SK-N-SH (cell line): ENCODE results near the gene CMTM8. TPM values are rescaled to one million over a fixed set of nuclear protein-coding genes. Genes with fewer than 3 reads are reported as not detected.

Experiments used
- CTCF ChIA-PET: fragments of 300-600, 350-600 bp; formaldehyde crosslinking; extraction: SDS; loops from one replicate; lab custom pipeline; 2021; lab: Yijun Ruan, JAX
- POLR2A ChIA-PET: fragments of 350-600 bp; sonication (Branson Sonifier 250); formaldehyde crosslinking; extraction: SDS; loops from one replicate; lab custom pipeline; 2020; ENCODE audit warnings: antibody characterized with exemption, inconsistent platforms; lab: Yijun Ruan, JAX
- DNase-seq: peaks from one replicate; pipeline ENCODE4 v3.0.0; 2012
- H2AFZ ChIP-seq: fragments of 200-600 bp; sonication (generic); 2 replicates; pipeline ENCODE4 v1.8.1; 2016; ENCODE audit warnings: antibody characterized with exemption, mild to moderate bottlenecking, low read depth
- H3F3A ChIP-seq: fragments of 200-600 bp; sonication (generic); replicated peaks from 2 replicates; pipeline ENCODE3; 2016; ENCODE audit warnings: antibody characterized with exemption, mild to moderate bottlenecking; ENCODE audit not compliant: insufficient read depth
- H3K27ac ChIP-seq, 2 experiments: fragments of 200-500 bp in 1 of 2; fragments of 200-600 bp in 1 of 2; sonication (Bioruptor generic) in 1 of 2; sonication (generic), shearing (Covaris generic) in 1 of 2; 2 replicates each; pipeline versions ENCODE4 v1.5.1 to v1.6.1; 2014 to 2016; ENCODE audit warnings: low read depth in 2 of 2, inconsistent platforms in 1 of 2, low read length in 1 of 2, mild to moderate bottlenecking in 1 of 2, mixed read lengths in 1 of 2
- H3K27me3 ChIP-seq: fragments of 200-600 bp; sonication (generic), shearing (Covaris generic); 2 replicates; pipeline ENCODE4 v1.6.1; 2016; ENCODE audit warnings: mixed run types; ENCODE audit not compliant: insufficient read depth
- H3K36me3 ChIP-seq, 2 experiments: fragments of 200-500 bp in 1 of 2; fragments of 200-600 bp in 1 of 2; sonication (Bioruptor generic) in 1 of 2; sonication (generic) in 1 of 2; replicated peaks in 1 of 2; 2 replicates each; pipeline versions ENCODE3 to v1.5.1; 2014 to 2016; ENCODE audit warnings: low read length in 1 of 2, mild to moderate bottlenecking in 1 of 2; ENCODE audit not compliant: insufficient read depth in 2 of 2, control insufficient read depth in 1 of 2
- H3K4me1 ChIP-seq, 2 experiments: fragments of 200-500 bp in 1 of 2; fragments of 200-600 bp in 1 of 2; sonication (Bioruptor generic) in 1 of 2; sonication (generic), shearing (Covaris generic) in 1 of 2; 2 replicates each; pipeline versions ENCODE4 v1.5.1 to v1.6.1; 2014 to 2016; ENCODE audit warnings: low read depth in 1 of 2, low read length in 1 of 2, mixed run types in 1 of 2; ENCODE audit not compliant: insufficient read depth in 2 of 2, control insufficient read depth in 1 of 2
- H3K4me2 ChIP-seq: fragments of 200-600 bp; sonication (generic), shearing (Covaris generic); 2 replicates; pipeline ENCODE4 v1.6.1; 2017; ENCODE audit warnings: mixed run types
- H3K4me3 ChIP-seq, 2 experiments: fragments of 200-500 bp in 1 of 2; fragments of 200-600 bp in 1 of 2; sonication (Bioruptor generic) in 1 of 2; sonication (generic), shearing (Covaris generic) in 1 of 2; 2 replicates each; pipeline versions ENCODE4 v1.5.1 to v1.8.1; 2014 to 2016; ENCODE audit warnings: low read depth in 2 of 2, inconsistent platforms in 1 of 2, low read length in 1 of 2, mild to moderate bottlenecking in 1 of 2, mixed read lengths in 1 of 2, moderate library complexity in 1 of 2
- H3K79me2 ChIP-seq: fragments of 200-600 bp; sonication (generic); 2 replicates; pipeline ENCODE4 v1.8.1; 2017; ENCODE audit warnings: mild to moderate bottlenecking; ENCODE audit not compliant: insufficient read depth
- H3K9ac ChIP-seq: fragments of 200-600 bp; sonication (generic); 2 replicates; pipeline ENCODE4 v1.6.1; 2017; ENCODE audit warnings: mixed run types
- H3K9me2 ChIP-seq: fragments of 200-600 bp; sonication (generic); 2 replicates; pipeline ENCODE4 v1.6.1; 2017; ENCODE audit warnings: mixed run types
- H3K9me3 ChIP-seq: fragments of 200-600 bp; sonication (generic); 2 replicates; pipeline ENCODE4 v1.6.1; 2017; ENCODE audit warnings: mixed run types, mild to moderate bottlenecking, moderate library complexity
- H4K20me1 ChIP-seq: fragments of 200-600 bp; sonication (generic); 2 replicates; pipeline ENCODE4 v1.6.1; 2017; ENCODE audit warnings: mild to moderate bottlenecking, mixed run types; ENCODE audit not compliant: insufficient read depth
- CHD2 ChIP-seq: fragments of 150-350 bp; IDR thresholded peaks from 2 replicates; pipeline ENCODE4 v1.6.1; 2018; ENCODE audit warnings: low read length; ENCODE audit not compliant: partially characterized antibody
- ELF1 ChIP-seq: IDR thresholded peaks from 2 replicates; pipeline ENCODE4 v1.4.0; 2012
- FOXM1 ChIP-seq: IDR thresholded peaks from 2 replicates; pipeline ENCODE4 v1.4.0; 2012; ENCODE audit warnings: low read depth, mild to moderate bottlenecking
- GATA2 ChIP-seq: sonication (generic); formaldehyde crosslinking; IDR thresholded peaks from 2 replicates; pipeline ENCODE4 v1.5.0; 2020; ENCODE audit warnings: mild to moderate bottlenecking, missing genetic modification reagents
- JUND ChIP-seq: IDR thresholded peaks from 2 replicates; pipeline ENCODE4 v1.4.0; 2012
- MEF2A ChIP-seq: IDR thresholded peaks from 2 replicates; pipeline ENCODE4 v1.4.0; 2012; ENCODE audit warnings: low read depth, borderline replicate concordance
- MXI1 ChIP-seq: IDR thresholded peaks from 2 replicates; pipeline ENCODE4 v1.6.1; 2012; ENCODE audit warnings: mild to moderate bottlenecking, low read depth, low read length, improper control_type of control experiment
- NFIC ChIP-seq: IDR thresholded peaks from 2 replicates; pipeline ENCODE4 v1.4.0; 2012; ENCODE audit warnings: borderline replicate concordance
- NRF1 ChIP-seq: IDR thresholded peaks from 2 replicates; pipeline ENCODE4 v1.6.1; 2012; ENCODE audit warnings: low read depth, mild to moderate bottlenecking, low read length
- POLR2AphosphoS5 ChIP-seq: IDR thresholded peaks from 2 replicates; pipeline ENCODE4 v1.6.1; 2012; ENCODE audit warnings: low read depth, low read length
- RCOR1 ChIP-seq: fragments of 150-350 bp; IDR thresholded peaks from 2 replicates; pipeline ENCODE4 v1.6.1; 2017; ENCODE audit warnings: antibody characterized with exemption, low read length
- REST ChIP-seq: IDR thresholded peaks from 2 replicates; pipeline ENCODE4 v1.6.1; 2012; ENCODE audit warnings: mild to moderate bottlenecking, low read depth, low read length, moderate library complexity
- RFX5 ChIP-seq: IDR thresholded peaks from 2 replicates; pipeline ENCODE4 v1.6.1; 2012; ENCODE audit warnings: mild to moderate bottlenecking, improper control_type of control experiment, low read length
- TCF12 ChIP-seq: IDR thresholded peaks from 2 replicates; pipeline ENCODE4 v1.4.0; 2012
- TEAD4 ChIP-seq: IDR thresholded peaks from 2 replicates; pipeline ENCODE4 v1.4.0; 2012; ENCODE audit warnings: mild to moderate bottlenecking, borderline replicate concordance; ENCODE audit not compliant: insufficient read depth
- WGBS: methylation state at CpG from one replicate; pipeline ENCODE4 v1.1.6; 2017; ENCODE audit warnings: low lambda C conversion rate; 5-methylcytosine and 5-hydroxymethylcytosine counted together
- polyA plus RNA-seq, 3 experiments: library from polyadenylated mRNA; depleted of rRNA; stranded (reverse); fragments of >200 nt; gene quantifications; 2 replicates each; pipeline ENCODE4 v1.2.3, GENCODE V29; 2012
- TF ChIP-seq, protein P1 (sequence below): fragments of 150-350 bp; IDR thresholded peaks from 2 replicates; pipeline ENCODE4 v1.6.1; 2017; ENCODE audit warnings: antibody characterized with exemption, low read length, low read depth, borderline replicate concordance
- TF ChIP-seq, protein P2 (sequence below): IDR thresholded peaks from 2 replicates; pipeline ENCODE4 v1.4.0; 2012; ENCODE audit warnings: low read depth, borderline replicate concordance
- TF ChIP-seq, protein P3 (sequence below): IDR thresholded peaks from 2 replicates; pipeline ENCODE4 v1.4.0; 2012; ENCODE audit warnings: low read depth

Gene CMTM8
- polyA plus RNA-seq, 1 of the 3 experiments (the other 2 are of a cell fraction) = 9.7 TPM

DNA sequence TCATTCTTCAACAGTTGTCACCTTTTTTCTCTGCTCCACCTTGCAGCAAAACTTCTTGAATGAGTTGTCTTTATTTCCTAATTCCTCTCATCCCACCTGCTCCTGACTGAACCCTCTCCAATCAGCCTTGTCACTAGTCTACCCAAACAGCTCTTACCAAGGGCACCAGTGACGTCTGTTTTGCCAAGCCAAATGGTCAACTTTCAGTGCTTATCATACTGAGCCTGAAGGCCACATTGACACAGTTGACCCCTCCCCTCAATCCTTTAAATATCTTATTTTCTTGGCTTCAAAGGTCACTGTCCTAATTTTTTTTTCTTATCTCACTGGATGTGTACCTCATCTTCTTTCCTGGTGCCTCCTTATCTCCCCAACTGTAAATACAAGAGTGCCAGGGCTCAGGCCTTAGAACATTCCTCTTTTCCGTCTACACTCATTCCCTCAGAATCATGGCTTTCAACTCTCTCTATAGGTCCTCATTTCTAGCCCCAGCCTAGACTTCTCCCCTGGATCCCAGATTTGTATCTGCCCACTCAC lies 43.2 kb downstream of the CMTM8 start (continued):
- TF ChIP-seq ELF1 (no peak), FOXM1 (no peak), JUND (no peak)
- TF ChIP-seq, all 33 proteins: peak for 0

- Histone ChIP-seq H3K4me3 (no peak overlapping the region), H4K20me1 (no peaks in the 10 kb centered on the region), H3K27ac (no peak overlapping the region), H3K9ac (no peak overlapping the region), H3K4me2 (no peak overlapping the region), H3K9me2 (no peaks in the 10 kb centered on the region), H2AFZ (no peak overlapping the region), H3K36me3 (no peaks in the 10 kb centered on the region), H3K79me2 (no peaks in the 10 kb centered on the region), H3F3A (no peaks in the 10 kb centered on the region), H3K4me1 (no peaks in the 10 kb centered on the region), H3K27me3 (no peaks in the 10 kb centered on the region), H3K9me3 (no peaks in the 10 kb centered on the region)
- ChIA-PET CTCF (interaction anchor here (1.2 to 2.0 kb wide), 3 partner anchors 11 to 185 kb away, joined by 3 to 7 read pairs (median 3); no protein-coding TSS in a partner anchor), POLR2A (interaction anchor here (0.6 kb wide), 1 partner anchor 427 kb away, joined by 4 read pairs; no protein-coding TSS in a partner anchor)
- DNase-seq = no peak
- TF ChIP-seq NFIC (no peak), TEAD4 (no peak), GATA2 (CRISPR knock-in tag) (no peak), CHD2 (no peak), MEF2A (no peak), REST (no peak), POLR2AphosphoS5 (no peak), RFX5 (no peak), MXI1 (no peak), FOXM1 (no peak), ELF1 (no peak), RCOR1 (no peak), TCF12 (no peak), NRF1 (no peak)
- TF ChIP-seq, protein P1, sequence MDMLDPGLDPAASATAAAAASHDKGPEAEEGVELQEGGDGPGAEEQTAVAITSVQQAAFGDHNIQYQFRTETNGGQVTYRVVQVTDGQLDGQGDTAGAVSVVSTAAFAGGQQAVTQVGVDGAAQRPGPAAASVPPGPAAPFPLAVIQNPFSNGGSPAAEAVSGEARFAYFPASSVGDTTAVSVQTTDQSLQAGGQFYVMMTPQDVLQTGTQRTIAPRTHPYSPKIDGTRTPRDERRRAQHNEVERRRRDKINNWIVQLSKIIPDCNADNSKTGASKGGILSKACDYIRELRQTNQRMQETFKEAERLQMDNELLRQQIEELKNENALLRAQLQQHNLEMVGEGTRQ = no peak
- TF ChIP-seq, protein P2, sequence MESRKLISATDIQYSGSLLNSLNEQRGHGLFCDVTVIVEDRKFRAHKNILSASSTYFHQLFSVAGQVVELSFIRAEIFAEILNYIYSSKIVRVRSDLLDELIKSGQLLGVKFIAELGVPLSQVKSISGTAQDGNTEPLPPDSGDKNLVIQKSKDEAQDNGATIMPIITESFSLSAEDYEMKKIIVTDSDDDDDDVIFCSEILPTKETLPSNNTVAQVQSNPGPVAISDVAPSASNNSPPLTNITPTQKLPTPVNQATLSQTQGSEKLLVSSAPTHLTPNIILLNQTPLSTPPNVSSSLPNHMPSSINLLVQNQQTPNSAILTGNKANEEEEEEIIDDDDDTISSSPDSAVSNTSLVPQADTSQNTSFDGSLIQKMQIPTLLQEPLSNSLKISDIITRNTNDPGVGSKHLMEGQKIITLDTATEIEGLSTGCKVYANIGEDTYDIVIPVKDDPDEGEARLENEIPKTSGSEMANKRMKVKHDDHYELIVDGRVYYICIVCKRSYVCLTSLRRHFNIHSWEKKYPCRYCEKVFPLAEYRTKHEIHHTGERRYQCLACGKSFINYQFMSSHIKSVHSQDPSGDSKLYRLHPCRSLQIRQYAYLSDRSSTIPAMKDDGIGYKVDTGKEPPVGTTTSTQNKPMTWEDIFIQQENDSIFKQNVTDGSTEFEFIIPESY = no peak
- TF ChIP-seq, protein P3, sequence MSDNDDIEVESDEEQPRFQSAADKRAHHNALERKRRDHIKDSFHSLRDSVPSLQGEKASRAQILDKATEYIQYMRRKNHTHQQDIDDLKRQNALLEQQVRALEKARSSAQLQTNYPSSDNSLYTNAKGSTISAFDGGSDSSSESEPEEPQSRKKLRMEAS = no peak
- over 99% methylated on average over 4 of the region's 4 CpGs for WGBS
These were observed 44.2 kb downstream of the CMTM8 start for GRCh38 chr3:32282578-32283154.
